Measurements from ENCODE around the gene INF2. TPM values are rescaled to one million over a fixed set of nuclear protein-coding genes. Genes with fewer than 3 reads are reported as not detected.

INF2 gene
- total RNA-seq, 1 donor from 2014 or later = 126 TPM

DNA sequence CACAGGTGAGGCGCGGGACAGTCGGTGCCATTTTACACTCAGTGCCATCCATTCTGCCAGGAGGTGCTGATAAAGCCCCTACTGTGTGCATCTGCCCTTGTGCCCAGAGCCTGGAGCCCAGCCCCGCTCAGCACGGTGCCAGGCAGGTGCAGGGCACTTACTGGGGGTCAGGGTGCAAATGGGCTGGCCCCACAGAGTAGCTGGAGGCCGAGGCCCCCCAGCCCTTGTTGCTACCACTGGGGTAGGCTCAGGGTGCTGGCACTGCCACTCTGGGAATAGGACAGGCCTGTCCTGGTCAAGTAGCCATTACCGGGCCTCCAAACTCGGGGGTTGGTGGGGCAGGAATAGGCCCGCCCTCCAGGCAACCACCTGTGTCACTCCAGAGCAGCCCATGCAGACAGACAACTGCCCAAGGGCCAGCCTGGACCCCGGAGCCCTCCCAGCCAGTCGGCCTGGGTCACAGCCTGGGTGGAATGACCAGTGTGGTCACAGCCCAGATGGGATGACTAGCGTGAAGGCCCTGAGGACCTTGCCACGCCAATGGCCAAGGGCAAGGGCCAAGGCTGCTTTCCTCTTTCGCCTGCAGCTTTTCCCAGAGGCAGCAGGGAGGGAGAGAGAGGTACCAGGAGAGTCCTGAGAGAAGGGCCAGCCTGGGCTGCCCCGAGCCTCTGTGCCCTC lies 3.0 kb downstream of the INF2 start:
- Mint-ChIP-seq H3K27ac (ENCODE audit: unreplicated experiment) (no peak overlapping the region), H3K36me3 (ENCODE audit: low read depth, unreplicated experiment) (peaks cover 9% of the 10 kb centered on the region), H3K4me1 (ENCODE audit: low read depth, unreplicated experiment) (peaks cover 19% of the 10 kb centered on the region)

GRCh38 chr14:104692939-104693315 lies 3.5 kb downstream of the INF2 start:
- peaks cover 9% of the 10 kb centered on the region for H3K36me3 Mint-ChIP-seq (ENCODE audit: low read depth, unreplicated experiment)
- H3K9me3 Mint-ChIP-seq (ENCODE audit: unreplicated experiment) = no peaks in the 10 kb centered on the region
- Histone ChIP-seq H4K20me1 (ENCODE audit: insufficient read depth, low read length) (peaks cover 80% of the 10 kb centered on the region), H3K27ac (ENCODE audit: low read depth, low read length) (no peak overlapping the region), H3K4me3 (ENCODE audit: insufficient read depth, low read depth, low read length) (no peak overlapping the region), H3K27me3 (ENCODE audit: insufficient read depth, low read length) (no peaks in the 10 kb centered on the region), H3K9ac (ENCODE audit: low read length) (no peak overlapping the region), H2AFZ (ENCODE audit: low read depth, low read length) (no peak overlapping the region), H3K79me2 (ENCODE audit: insufficient read depth, low read length) (peaks cover 83% of the 10 kb centered on the region), H3K9me3 (ENCODE audit: insufficient read depth, low read depth, low read length) (no peaks in the 10 kb centered on the region), H3K36me3 (ENCODE audit: insufficient read depth, low read length) (peaks cover 5% of the 10 kb centered on the region), H3K4me2 (ENCODE audit: low read length) (no peak overlapping the region), H3K4me1 (ENCODE audit: insufficient read depth, low read length) (peaks cover 66% of the 10 kb centered on the region)
- FAIRE-seq = no peak
- peaks cover 19% of the 10 kb centered on the region for H3K4me1 Mint-ChIP-seq (ENCODE audit: low read depth, unreplicated experiment)
- no peak for DNase-seq (ENCODE audit: low read depth)
- H3K4me3 Mint-ChIP-seq (ENCODE audit: unreplicated experiment) = no peak overlapping the region
- H3K27me3 Mint-ChIP-seq (ENCODE audit: low read depth, unreplicated experiment) = no peaks in the 10 kb centered on the region
- H3K27ac Mint-ChIP-seq (ENCODE audit: unreplicated experiment) = no peak overlapping the region
- TF ChIP-seq EZH2 (IDR thresholded peaks at IDR 0.05; ENCODE audit: insufficient read depth, low read length) (no peak), CTCF (IDR thresholded peaks at IDR 0.05; ENCODE audit: insufficient read depth, low read depth, low read length) (no peak)

More for the DNA sequence above, 3.0 kb downstream of the INF2 start:
- Histone ChIP-seq H3K4me1 (ENCODE audit: insufficient read depth, low read length) (peaks cover 66% of the 10 kb centered on the region), H3K36me3 (ENCODE audit: insufficient read depth, low read length) (peaks cover 5% of the 10 kb centered on the region), H3K79me2 (ENCODE audit: insufficient read depth, low read length) (peaks cover 77% of the 10 kb centered on the region), H2AFZ (ENCODE audit: low read depth, low read length) (no peak overlapping the region), H3K27ac (ENCODE audit: low read depth, low read length) (no peak overlapping the region), H3K9me3 (ENCODE audit: insufficient read depth, low read depth, low read length) (no peaks in the 10 kb centered on the region), H3K4me2 (ENCODE audit: low read length) (peak overlapping the region; percentile 19), H3K27me3 (ENCODE audit: insufficient read depth, low read length) (no peaks in the 10 kb centered on the region), H3K4me3 (ENCODE audit: insufficient read depth, low read depth, low read length) (no peak overlapping the region), H3K9ac (ENCODE audit: low read length) (no peak overlapping the region), H4K20me1 (ENCODE audit: insufficient read depth, low read length) (peaks cover 74% of the 10 kb centered on the region)
- no peak for FAIRE-seq
- no peak for DNase-seq (ENCODE audit: low read depth)
- no peaks in the 10 kb centered on the region for H3K9me3 Mint-ChIP-seq (ENCODE audit: unreplicated experiment)
- peak overlapping the region; percentile 40 for H3K4me3 Mint-ChIP-seq (ENCODE audit: unreplicated experiment)
- H3K27me3 Mint-ChIP-seq (ENCODE audit: low read depth, unreplicated experiment) = no peaks in the 10 kb centered on the region
- TF ChIP-seq CTCF (IDR thresholded peaks at IDR 0.05; ENCODE audit: insufficient read depth, low read depth, low read length) (no peak), EZH2 (IDR thresholded peaks at IDR 0.05; ENCODE audit: insufficient read depth, low read length) (no peak)
